Measurements from ENCODE around the gene MARCKS.

GRCh38 chr6:113894712-113895674, 37.8 kb downstream of the MARCKS start:
- no peak for TF ChIP-seq EZH2 (IDR thresholded peaks at IDR 0.05)
- TF ChIP-seq CTCF (IDR thresholded peaks at IDR 0.05): no peak
- TF ChIP-seq EZH2phosphoT487 (IDR thresholded peaks at IDR 0.05): no peak
